ENCODE measurements around the gene XIRP2.

Gene XIRP2

DNA sequence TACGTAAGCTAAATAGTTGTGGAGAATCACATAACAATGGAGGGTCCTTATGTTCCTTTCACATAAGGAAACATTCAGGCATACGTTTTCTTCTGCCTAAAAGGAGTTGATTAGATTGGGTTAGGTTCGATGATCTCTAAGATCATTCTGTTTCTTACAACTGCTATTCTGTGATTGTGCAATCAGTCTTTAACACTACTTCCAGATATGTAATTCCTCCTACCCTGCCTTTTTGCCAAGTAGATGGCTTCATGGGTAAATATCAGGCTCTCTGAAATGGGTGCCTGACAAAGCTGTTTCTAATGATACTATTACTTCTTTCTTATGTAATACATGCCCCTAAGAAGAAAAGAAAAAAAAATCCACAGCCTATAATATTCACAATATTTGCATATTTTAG, 321.5 kb downstream of the XIRP2 start:
- H3K9ac ChIP-seq (ENCODE audit: low read depth in 1 of 2, low read length in 2 of 2) = no peak overlapping the region
- no peaks in the 10 kb centered on the region for H3K36me3 ChIP-seq (ENCODE audit: control insufficient read depth in 2 of 2, insufficient read depth in 2 of 2, low read length in 2 of 2)
- peaks cover 0 to 2% of the 10 kb centered on the region in 2 donors for H3K27me3 ChIP-seq (ENCODE audit: control insufficient read depth in 2 of 2, insufficient read depth in 2 of 2, low read length in 2 of 2)
- no peaks in the 10 kb centered on the region for H3K9me3 ChIP-seq (ENCODE audit: control insufficient read depth in 2 of 2, low read length in 2 of 2)
- no peak overlapping the region for H3K27ac ChIP-seq (ENCODE audit: low read depth in 2 of 2, low read length in 2 of 2)
- H3K4me1 ChIP-seq (ENCODE audit: control insufficient read depth in 2 of 2, insufficient read depth in 2 of 2, low read length in 2 of 2) = no peaks in the 10 kb centered on the region
- no peak overlapping the region for H3K4me3 ChIP-seq (ENCODE audit: low read length in 2 of 2)

DNA sequence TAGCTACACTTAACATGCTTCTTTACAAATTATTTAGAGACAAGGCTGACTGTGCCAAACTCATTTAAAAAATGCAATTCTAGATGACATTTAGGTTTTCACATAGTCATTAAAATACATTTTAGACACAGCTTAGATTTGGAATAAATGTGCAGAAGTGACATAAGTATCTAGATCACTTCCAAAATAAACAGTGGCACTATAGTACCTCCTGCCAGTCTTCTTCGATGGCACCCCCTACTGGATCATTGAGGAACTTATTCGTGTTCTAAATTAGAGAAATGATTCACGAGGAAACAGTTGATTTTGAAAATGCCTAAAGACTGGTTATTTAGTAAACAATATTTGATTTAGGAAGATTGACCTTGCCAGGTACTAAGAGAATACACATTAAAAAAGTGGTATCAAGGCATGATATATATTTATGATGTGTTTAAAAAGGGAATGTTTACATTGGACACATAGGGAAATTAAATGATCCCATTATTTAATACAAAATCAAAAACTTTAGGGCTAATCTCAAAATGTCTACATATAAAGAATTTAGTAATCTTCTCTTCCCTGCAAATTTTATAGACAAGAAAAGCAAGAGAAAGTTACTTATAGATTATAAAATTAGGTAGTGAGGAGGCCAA, 323.9 kb downstream of the XIRP2 start:
- no peaks in the 10 kb centered on the region for H3K9me3 ChIP-seq (ENCODE audit: control insufficient read depth in 2 of 2, low read length in 2 of 2)

DNA sequence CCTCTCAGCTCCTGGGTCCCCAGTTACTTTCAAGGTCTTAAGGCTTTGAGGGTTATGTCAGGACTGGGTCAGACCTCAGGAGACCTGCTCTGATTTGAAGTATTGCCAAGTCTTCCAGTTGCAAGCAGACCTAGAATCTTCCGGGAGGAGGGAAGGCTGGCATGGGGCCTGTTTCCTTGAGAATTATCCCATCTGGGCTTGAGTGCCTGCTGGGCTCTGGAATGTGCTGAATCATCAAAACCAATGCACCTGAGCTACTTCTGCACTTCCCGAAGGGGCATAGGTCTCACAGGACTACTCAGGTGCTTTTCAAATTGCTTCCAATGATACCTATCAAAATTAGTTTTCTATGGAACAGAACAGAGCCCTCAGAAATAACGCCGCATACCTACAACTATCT, 327.3 kb downstream of the XIRP2 start:
- H3K36me3 ChIP-seq (ENCODE audit: control insufficient read depth in 2 of 2, insufficient read depth in 2 of 2, low read length in 2 of 2) = no peaks in the 10 kb centered on the region
- no peak overlapping the region for H3K9ac ChIP-seq (ENCODE audit: low read depth in 1 of 2, low read length in 2 of 2)
- H3K9me3 ChIP-seq (ENCODE audit: control insufficient read depth in 2 of 2, low read length in 2 of 2) = no peaks in the 10 kb centered on the region
- no peak overlapping the region for H3K4me3 ChIP-seq (ENCODE audit: low read length in 2 of 2)
- H3K27me3 ChIP-seq (ENCODE audit: control insufficient read depth in 2 of 2, insufficient read depth in 2 of 2, low read length in 2 of 2) = no peaks in the 10 kb centered on the region
- H3K4me1 ChIP-seq (ENCODE audit: control insufficient read depth in 2 of 2, insufficient read depth in 2 of 2, low read length in 2 of 2) = no peaks in the 10 kb centered on the region
- no peak overlapping the region for H3K27ac ChIP-seq (ENCODE audit: low read depth in 2 of 2, low read length in 2 of 2)

More for the DNA sequence above, 323.9 kb downstream of the XIRP2 start:
- no peaks in the 10 kb centered on the region for H3K36me3 ChIP-seq (ENCODE audit: control insufficient read depth in 2 of 2, insufficient read depth in 2 of 2, low read length in 2 of 2)
- no peaks in the 10 kb centered on the region for H3K4me1 ChIP-seq (ENCODE audit: control insufficient read depth in 2 of 2, insufficient read depth in 2 of 2, low read length in 2 of 2)
- no peak overlapping the region for H3K27ac ChIP-seq (ENCODE audit: low read depth in 2 of 2, low read length in 2 of 2)
- H3K4me3 ChIP-seq (ENCODE audit: low read length in 2 of 2) = no peak overlapping the region
- H3K9ac ChIP-seq (ENCODE audit: low read depth in 1 of 2, low read length in 2 of 2) = no peak overlapping the region
- peaks cover 0 to 2% of the 10 kb centered on the region in 2 donors for H3K27me3 ChIP-seq (ENCODE audit: control insufficient read depth in 2 of 2, insufficient read depth in 2 of 2, low read length in 2 of 2)

DNA sequence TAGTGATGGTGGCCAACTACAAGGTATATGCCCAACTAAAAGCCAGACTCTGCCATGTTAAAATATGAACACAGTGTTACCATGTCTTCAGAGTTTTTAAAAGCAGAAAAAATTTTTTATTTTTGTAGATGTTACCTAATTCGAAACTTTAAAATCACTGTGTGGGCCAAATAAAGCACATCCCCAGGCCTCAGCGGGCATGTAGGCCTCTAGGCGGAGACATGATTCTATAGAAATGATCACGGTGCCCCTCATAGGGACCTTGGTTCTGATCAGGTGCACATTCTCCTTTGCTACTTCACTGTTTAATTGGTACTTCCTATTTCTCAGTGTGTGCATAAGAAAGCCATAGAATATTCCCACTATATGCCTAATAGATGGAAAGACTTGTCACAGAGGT, 349.2 kb downstream of the XIRP2 start:
- no peak overlapping the region for H3K9ac ChIP-seq (ENCODE audit: low read depth in 1 of 2, low read length in 2 of 2)
- no peak overlapping the region for H3K4me3 ChIP-seq (ENCODE audit: low read length in 2 of 2)
- no peaks in the 10 kb centered on the region for H3K9me3 ChIP-seq (ENCODE audit: control insufficient read depth in 2 of 2, low read length in 2 of 2)
- no peaks in the 10 kb centered on the region for H3K36me3 ChIP-seq (ENCODE audit: control insufficient read depth in 2 of 2, insufficient read depth in 2 of 2, low read length in 2 of 2)
- H3K4me1 ChIP-seq (ENCODE audit: control insufficient read depth in 2 of 2, insufficient read depth in 2 of 2, low read length in 2 of 2) = no peaks in the 10 kb centered on the region
- H3K27me3 ChIP-seq (ENCODE audit: control insufficient read depth in 2 of 2, insufficient read depth in 2 of 2, low read length in 2 of 2) = no peaks in the 10 kb centered on the region
- no peak overlapping the region for H3K27ac ChIP-seq (ENCODE audit: low read depth in 2 of 2, low read length in 2 of 2)

DNA sequence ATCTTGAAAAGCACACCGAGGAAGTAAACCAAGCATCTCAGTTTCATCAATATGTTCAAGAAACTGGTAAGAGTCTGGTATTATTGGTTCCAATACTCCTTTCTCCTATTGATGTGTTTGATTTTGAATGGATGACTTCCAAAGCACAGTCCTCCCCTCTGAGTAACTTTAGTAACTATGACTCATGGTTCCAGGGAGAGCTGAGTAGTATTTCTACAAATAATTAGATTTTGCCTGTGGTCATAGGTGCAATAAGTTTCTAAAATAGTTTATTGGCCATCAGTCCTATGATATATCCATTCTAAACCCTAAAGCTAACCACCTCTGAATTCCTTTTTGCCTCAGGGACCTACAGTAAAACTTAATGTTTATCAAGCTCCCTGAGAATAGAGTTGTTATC, 352.4 kb downstream of the XIRP2 start:
- H3K4me3 ChIP-seq (ENCODE audit: low read length in 2 of 2) = no peak overlapping the region
- no peaks in the 10 kb centered on the region for H3K27me3 ChIP-seq (ENCODE audit: control insufficient read depth in 2 of 2, insufficient read depth in 2 of 2, low read length in 2 of 2)
- no peak overlapping the region for H3K9ac ChIP-seq (ENCODE audit: low read depth in 1 of 2, low read length in 2 of 2)
- H3K36me3 ChIP-seq (ENCODE audit: control insufficient read depth in 2 of 2, insufficient read depth in 2 of 2, low read length in 2 of 2) = no peaks in the 10 kb centered on the region
- H3K9me3 ChIP-seq (ENCODE audit: control insufficient read depth in 2 of 2, low read length in 2 of 2) = no peaks in the 10 kb centered on the region
- H3K4me1 ChIP-seq (ENCODE audit: control insufficient read depth in 2 of 2, insufficient read depth in 2 of 2, low read length in 2 of 2) = no peaks in the 10 kb centered on the region
- no peak overlapping the region for H3K27ac ChIP-seq (ENCODE audit: low read depth in 2 of 2, low read length in 2 of 2)

GRCh38 chr2:167249197-167249596, 360.9 kb downstream of the XIRP2 start:
- H3K9ac ChIP-seq (ENCODE audit: low read depth in 1 of 2, low read length in 2 of 2) = no peak overlapping the region
- peaks cover 0 to 2% of the 10 kb centered on the region in 2 donors for H3K27me3 ChIP-seq (ENCODE audit: control insufficient read depth in 2 of 2, insufficient read depth in 2 of 2, low read length in 2 of 2)
- H3K27ac ChIP-seq (ENCODE audit: low read depth in 2 of 2, low read length in 2 of 2) = no peak overlapping the region
- H3K4me1 ChIP-seq (ENCODE audit: control insufficient read depth in 2 of 2, insufficient read depth in 2 of 2, low read length in 2 of 2) = no peaks in the 10 kb centered on the region
- H3K36me3 ChIP-seq (ENCODE audit: control insufficient read depth in 2 of 2, insufficient read depth in 2 of 2, low read length in 2 of 2) = no peaks in the 10 kb centered on the region
- H3K4me3 ChIP-seq (ENCODE audit: low read length in 2 of 2) = no peak overlapping the region
- no peaks in the 10 kb centered on the region for H3K9me3 ChIP-seq (ENCODE audit: control insufficient read depth in 2 of 2, low read length in 2 of 2)

DNA sequence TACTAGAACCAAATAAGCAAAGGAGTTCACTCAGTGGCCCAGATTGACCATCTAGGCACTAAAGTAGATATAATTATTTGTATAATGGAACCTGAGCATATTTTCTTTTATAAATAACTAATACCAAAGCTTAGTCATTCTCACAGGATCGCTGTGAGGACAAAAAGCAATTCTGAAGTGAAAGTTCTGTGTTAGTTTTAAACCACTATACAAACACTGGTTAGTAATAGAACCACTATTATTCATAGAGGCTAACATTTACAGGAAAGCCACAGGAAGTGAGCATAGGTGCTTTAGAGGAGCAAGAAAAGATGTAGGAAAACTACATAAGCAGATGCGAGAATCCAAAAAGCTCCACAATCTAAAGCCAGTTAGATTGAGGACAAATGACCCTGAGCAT, 364.7 kb downstream of the XIRP2 start:
- Histone ChIP-seq H3K4me1 (ENCODE audit: control insufficient read depth in 2 of 2, insufficient read depth in 2 of 2, low read length in 2 of 2) (no peaks in the 10 kb centered on the region), H3K27me3 (ENCODE audit: control insufficient read depth in 2 of 2, insufficient read depth in 2 of 2, low read length in 2 of 2) (no peaks in the 10 kb centered on the region), H3K4me3 (ENCODE audit: low read length in 2 of 2) (no peak overlapping the region), H3K9me3 (ENCODE audit: control insufficient read depth in 2 of 2, low read length in 2 of 2) (no peaks in the 10 kb centered on the region), H3K36me3 (ENCODE audit: control insufficient read depth in 2 of 2, insufficient read depth in 2 of 2, low read length in 2 of 2) (no peaks in the 10 kb centered on the region), H3K9ac (ENCODE audit: low read depth in 1 of 2, low read length in 2 of 2) (no peak overlapping the region), H3K27ac (ENCODE audit: low read depth in 2 of 2, low read length in 2 of 2) (no peak overlapping the region)

DNA sequence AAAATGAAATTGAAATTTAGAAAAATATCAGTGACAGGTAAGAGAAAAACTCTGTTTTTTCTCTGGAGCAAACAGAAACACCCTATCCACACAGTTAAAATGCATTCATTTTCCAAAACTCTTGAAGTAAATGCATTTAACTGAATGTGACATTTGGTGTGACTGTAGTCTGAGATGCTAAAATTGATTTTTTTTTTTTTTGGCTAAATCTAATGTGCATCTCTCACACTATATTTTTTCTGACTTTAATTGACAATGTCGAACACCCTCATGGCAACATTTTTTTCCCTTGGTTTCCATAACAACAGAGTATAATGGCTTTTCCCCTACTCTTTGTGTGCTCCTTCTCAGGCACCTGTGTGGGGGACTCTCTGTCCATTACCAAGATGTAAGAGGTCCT, 366.4 kb downstream of the XIRP2 start:
- no peak overlapping the region for H3K4me3 ChIP-seq (ENCODE audit: low read length in 2 of 2)
- no peak overlapping the region for H3K9ac ChIP-seq (ENCODE audit: low read depth in 1 of 2, low read length in 2 of 2)
- no peaks in the 10 kb centered on the region for H3K36me3 ChIP-seq (ENCODE audit: control insufficient read depth in 2 of 2, insufficient read depth in 2 of 2, low read length in 2 of 2)
- no peaks in the 10 kb centered on the region for H3K27me3 ChIP-seq (ENCODE audit: control insufficient read depth in 2 of 2, insufficient read depth in 2 of 2, low read length in 2 of 2)
- no peaks in the 10 kb centered on the region for H3K9me3 ChIP-seq (ENCODE audit: control insufficient read depth in 2 of 2, low read length in 2 of 2)
- no peaks in the 10 kb centered on the region for H3K4me1 ChIP-seq (ENCODE audit: control insufficient read depth in 2 of 2, insufficient read depth in 2 of 2, low read length in 2 of 2)
- no peak overlapping the region for H3K27ac ChIP-seq (ENCODE audit: low read depth in 2 of 2, low read length in 2 of 2)

DNA sequence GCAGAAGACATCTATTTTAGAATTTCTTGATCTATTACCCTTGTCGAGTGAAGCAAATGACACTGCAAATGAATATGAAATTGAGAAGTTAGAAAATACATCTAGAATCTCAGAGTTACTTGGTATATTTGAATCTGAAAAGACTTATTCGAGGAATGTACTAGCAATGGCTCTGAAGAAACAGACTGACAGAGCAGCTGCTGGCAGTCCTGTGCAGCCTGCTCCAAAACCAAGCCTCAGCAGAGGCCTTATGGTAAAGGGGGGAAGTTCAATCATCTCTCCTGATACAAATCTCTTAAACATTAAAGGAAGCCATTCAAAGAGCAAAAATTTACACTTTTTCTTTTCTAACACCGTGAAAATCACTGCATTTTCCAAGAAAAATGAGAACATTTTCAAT, 370.4 kb downstream of the XIRP2 start:
- no peaks in the 10 kb centered on the region for H3K27me3 ChIP-seq (ENCODE audit: control insufficient read depth in 2 of 2, insufficient read depth in 2 of 2, low read length in 2 of 2)
- H3K9ac ChIP-seq (ENCODE audit: low read depth in 1 of 2, low read length in 2 of 2) = no peak overlapping the region
- no peak overlapping the region for H3K4me3 ChIP-seq (ENCODE audit: low read length in 2 of 2)
- no peaks in the 10 kb centered on the region for H3K4me1 ChIP-seq (ENCODE audit: control insufficient read depth in 2 of 2, insufficient read depth in 2 of 2, low read length in 2 of 2)
- no peaks in the 10 kb centered on the region for H3K36me3 ChIP-seq (ENCODE audit: control insufficient read depth in 2 of 2, insufficient read depth in 2 of 2, low read length in 2 of 2)
- no peaks in the 10 kb centered on the region for H3K9me3 ChIP-seq (ENCODE audit: control insufficient read depth in 2 of 2, low read length in 2 of 2)
- no peak overlapping the region for H3K27ac ChIP-seq (ENCODE audit: low read depth in 2 of 2, low read length in 2 of 2)

GRCh38 chr2:167264380-167264779, 376.1 kb downstream of the XIRP2 start:
- Histone ChIP-seq H3K4me1 (ENCODE audit: control insufficient read depth in 2 of 2, insufficient read depth in 2 of 2, low read length in 2 of 2) (no peaks in the 10 kb centered on the region), H3K27ac (ENCODE audit: low read depth in 2 of 2, low read length in 2 of 2) (no peak overlapping the region), H3K36me3 (ENCODE audit: control insufficient read depth in 2 of 2, insufficient read depth in 2 of 2, low read length in 2 of 2) (no peaks in the 10 kb centered on the region), H3K4me3 (ENCODE audit: low read length in 2 of 2) (no peak overlapping the region), H3K9ac (ENCODE audit: low read depth in 1 of 2, low read length in 2 of 2) (no peak overlapping the region), H3K27me3 (ENCODE audit: control insufficient read depth in 2 of 2, insufficient read depth in 2 of 2, low read length in 2 of 2) (no peaks in the 10 kb centered on the region), H3K9me3 (ENCODE audit: control insufficient read depth in 2 of 2, low read length in 2 of 2) (peaks cover 0 to 4% of the 10 kb centered on the region in 2 donors)

DNA sequence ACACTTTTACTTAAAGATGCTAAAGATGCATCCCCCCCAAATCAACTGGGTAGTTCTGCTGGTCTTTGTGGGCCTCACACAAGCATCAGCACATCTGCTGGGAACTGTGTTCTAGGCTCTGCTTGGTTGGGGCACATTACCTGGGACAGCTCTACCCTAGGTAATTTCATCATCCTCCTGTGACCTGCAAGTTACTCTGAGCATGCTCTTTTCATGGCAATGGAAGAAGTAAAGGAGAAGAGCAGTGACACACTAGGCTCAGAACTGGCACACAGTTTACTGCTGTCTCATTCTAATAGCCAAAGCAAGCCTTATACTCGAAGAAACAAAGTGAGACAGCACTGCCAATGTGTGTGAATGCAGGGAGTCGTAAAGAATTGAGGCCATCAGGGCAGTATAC, 376.7 kb downstream of the XIRP2 start:
- H3K36me3 ChIP-seq (ENCODE audit: control insufficient read depth in 2 of 2, insufficient read depth in 2 of 2, low read length in 2 of 2) = no peaks in the 10 kb centered on the region
- H3K4me3 ChIP-seq (ENCODE audit: low read length in 2 of 2) = no peak overlapping the region
- H3K27ac ChIP-seq (ENCODE audit: low read depth in 2 of 2, low read length in 2 of 2) = no peak overlapping the region
- peaks cover 0 to 4% of the 10 kb centered on the region in 2 donors for H3K9me3 ChIP-seq (ENCODE audit: control insufficient read depth in 2 of 2, low read length in 2 of 2)
- H3K9ac ChIP-seq (ENCODE audit: low read depth in 1 of 2, low read length in 2 of 2) = no peak overlapping the region
- no peaks in the 10 kb centered on the region for H3K27me3 ChIP-seq (ENCODE audit: control insufficient read depth in 2 of 2, insufficient read depth in 2 of 2, low read length in 2 of 2)
- H3K4me1 ChIP-seq (ENCODE audit: control insufficient read depth in 2 of 2, insufficient read depth in 2 of 2, low read length in 2 of 2) = no peaks in the 10 kb centered on the region
